ENCODE results near the gene VCL.

VCL gene

DNA sequence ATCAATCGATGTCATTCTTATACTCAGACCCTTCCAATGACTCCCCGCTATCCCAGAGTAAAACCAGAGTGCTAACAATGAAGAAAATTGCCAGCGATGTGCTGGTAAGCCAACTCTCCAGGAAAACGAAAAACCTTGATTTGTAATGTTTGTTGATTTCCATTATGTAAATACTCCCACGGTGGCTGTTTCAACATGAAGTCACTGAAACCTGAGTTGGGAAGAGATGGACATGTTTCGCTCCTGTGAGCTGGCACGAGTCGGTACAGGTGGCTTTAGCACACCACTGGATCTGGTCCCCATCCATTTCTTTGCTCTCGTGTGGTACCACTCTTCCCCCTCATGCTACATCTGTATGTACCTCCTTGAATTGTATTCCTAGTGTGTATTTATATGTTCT, 99.9 kb downstream of the VCL start:
- H3K27ac Mint-ChIP-seq (ENCODE audit: low read depth), result no peak overlapping the region
- DNase-seq (ENCODE audit: low spot score in 2 of 2) (no peak), ATAC-seq (replicated peaks; ENCODE audit: extremely low read depth, poor library complexity, severe bottlenecking) (no peak)
- no peaks in the 10 kb centered on the region for H3K4me1 Mint-ChIP-seq
- H3K4me3 Mint-ChIP-seq, result no peak overlapping the region
- H3K27me3 Mint-ChIP-seq, result no peaks in the 10 kb centered on the region
- H3K9me3 Mint-ChIP-seq, result no peaks in the 10 kb centered on the region
- H3K36me3 Mint-ChIP-seq (ENCODE audit: insufficient read depth), result peaks cover 56% of the 10 kb centered on the region

DNA sequence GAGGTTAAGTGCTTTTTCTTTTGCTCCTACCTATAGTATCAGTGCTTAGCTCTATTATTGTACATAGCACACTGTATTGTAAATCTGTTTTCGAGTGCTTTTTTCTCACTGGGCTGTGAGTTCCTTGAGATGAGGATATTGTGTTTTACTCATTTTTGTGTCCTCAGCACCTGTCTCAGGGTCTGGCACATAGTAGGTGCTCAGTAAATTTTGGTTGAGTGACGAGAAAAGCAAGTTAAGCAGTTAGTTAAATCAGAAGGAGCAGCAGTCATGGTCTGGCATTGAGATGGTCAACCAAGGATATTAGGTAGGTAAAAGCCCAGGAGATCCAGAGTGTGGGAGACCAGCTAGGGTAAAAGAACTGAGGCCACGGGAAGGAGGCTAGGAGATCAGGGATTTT, 101.5 kb downstream of the VCL start:
- DNase-seq (ENCODE audit: low spot score in 2 of 2), result no peak
- no peaks in the 10 kb centered on the region for H3K27me3 Mint-ChIP-seq
- no peak overlapping the region for H3K4me3 Mint-ChIP-seq
- H3K4me1 Mint-ChIP-seq, result no peaks in the 10 kb centered on the region
- H3K27ac Mint-ChIP-seq (ENCODE audit: low read depth), result peak overlapping the region; percentile 17
- no peak for ATAC-seq (replicated peaks; ENCODE audit: extremely low read depth, poor library complexity, severe bottlenecking)
- H3K9me3 Mint-ChIP-seq, result no peaks in the 10 kb centered on the region
- peaks cover 56% of the 10 kb centered on the region for H3K36me3 Mint-ChIP-seq (ENCODE audit: insufficient read depth)

DNA sequence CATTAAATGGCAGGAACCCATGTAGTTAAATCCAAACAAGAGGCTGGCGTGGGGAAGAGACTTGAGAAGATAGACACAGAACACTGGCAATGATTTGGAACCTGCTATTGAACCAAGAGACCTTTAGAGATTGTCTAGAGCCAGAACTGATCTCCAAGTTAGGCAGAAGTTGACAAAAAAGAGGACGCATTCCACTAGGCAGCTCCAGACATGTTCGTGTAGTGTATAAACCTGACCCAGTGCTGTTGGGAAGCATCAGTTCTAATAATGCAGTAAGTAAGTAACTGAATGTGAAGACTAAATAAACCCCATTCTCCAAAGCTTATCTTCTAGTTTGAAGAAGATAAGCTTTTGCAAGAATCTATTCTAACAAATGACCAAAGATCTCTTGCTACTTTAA, 101.9 kb downstream of the VCL start:
- no peak for DNase-seq (ENCODE audit: low spot score in 2 of 2)

DNA sequence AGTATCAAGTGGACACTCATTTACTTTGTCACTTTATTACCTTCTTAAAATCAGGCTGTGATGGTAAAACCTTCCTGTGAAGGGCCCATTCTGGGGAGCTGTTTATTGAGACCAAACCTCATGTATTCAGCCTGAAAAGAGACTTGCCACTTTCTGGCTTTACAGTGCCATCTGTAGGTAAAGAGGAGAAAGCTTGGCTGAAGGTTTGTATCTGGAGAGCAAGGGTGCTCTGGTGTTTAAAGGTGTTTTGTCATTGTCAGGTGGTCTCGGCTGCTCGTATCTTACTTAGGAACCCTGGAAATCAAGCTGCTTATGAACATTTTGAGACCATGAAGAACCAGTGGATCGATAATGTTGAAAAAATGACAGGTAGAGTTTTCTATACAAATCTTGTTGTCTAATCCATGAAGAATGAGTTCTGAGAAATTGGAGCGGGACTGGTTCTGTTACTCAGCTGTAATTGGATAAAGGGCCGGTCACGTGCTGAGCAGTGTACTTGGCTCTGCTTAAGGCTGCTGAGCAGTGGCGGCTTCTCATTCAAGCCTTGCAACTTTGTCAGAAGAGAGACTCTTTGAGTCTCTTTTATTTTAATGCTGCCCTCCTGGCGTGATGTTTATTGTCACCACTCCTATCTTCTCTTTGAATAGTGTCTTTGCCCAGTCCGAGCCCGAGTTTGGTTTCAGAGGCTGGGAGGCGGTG, 105.8 kb downstream of the VCL start:
- Mint-ChIP-seq H3K36me3 (ENCODE audit: insufficient read depth) (peaks cover 62% of the 10 kb centered on the region), H3K27ac (ENCODE audit: low read depth) (no peak overlapping the region)
- no peak for ATAC-seq (replicated peaks; ENCODE audit: extremely low read depth, poor library complexity, severe bottlenecking)

More for the DNA sequence above, 101.9 kb downstream of the VCL start:
- Mint-ChIP-seq H3K27ac (ENCODE audit: low read depth) (peak overlapping the region; percentile 17), H3K9me3 (no peaks in the 10 kb centered on the region), H3K36me3 (ENCODE audit: insufficient read depth) (peaks cover 56% of the 10 kb centered on the region), H3K4me3 (no peak overlapping the region), H3K4me1 (no peaks in the 10 kb centered on the region), H3K27me3 (no peaks in the 10 kb centered on the region)
- ATAC-seq (replicated peaks; ENCODE audit: extremely low read depth, poor library complexity, severe bottlenecking), result no peak

DNA sequence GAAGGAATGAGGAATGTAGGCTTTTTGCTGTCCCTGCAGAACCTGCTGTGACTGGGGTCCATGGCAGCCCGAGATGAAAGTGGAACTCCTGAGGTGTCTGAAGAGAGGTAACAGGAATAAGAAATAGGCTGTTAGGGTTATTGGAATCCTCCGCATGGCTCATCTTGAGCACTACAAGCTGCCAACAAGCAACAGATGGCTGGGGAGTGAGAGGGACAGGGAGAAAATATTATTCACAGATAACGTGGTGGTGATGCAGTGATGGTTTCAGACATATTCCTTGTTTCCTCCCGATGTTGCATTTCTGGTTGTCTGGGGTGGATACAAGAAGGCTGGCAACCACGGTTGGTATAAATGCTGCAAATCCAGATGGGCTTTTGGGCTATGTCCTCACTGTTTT, 106.6 kb downstream of the VCL start:
- DNase-seq (ENCODE audit: low spot score in 2 of 2) (no peak), ATAC-seq (replicated peaks; ENCODE audit: extremely low read depth, poor library complexity, severe bottlenecking) (no peak)
- Mint-ChIP-seq H3K27ac (ENCODE audit: low read depth) (no peak overlapping the region), H3K27me3 (no peaks in the 10 kb centered on the region), H3K4me3 (no peak overlapping the region), H3K4me1 (no peaks in the 10 kb centered on the region), H3K9me3 (no peaks in the 10 kb centered on the region), H3K36me3 (ENCODE audit: insufficient read depth) (peaks cover 65% of the 10 kb centered on the region)

More for the DNA sequence above, 105.8 kb downstream of the VCL start:
- H3K4me3 Mint-ChIP-seq, result no peak overlapping the region
- H3K4me1 Mint-ChIP-seq, result no peaks in the 10 kb centered on the region
- no peaks in the 10 kb centered on the region for H3K9me3 Mint-ChIP-seq
- no peak for DNase-seq (ENCODE audit: low spot score in 2 of 2)
- H3K27me3 Mint-ChIP-seq, result no peaks in the 10 kb centered on the region

DNA sequence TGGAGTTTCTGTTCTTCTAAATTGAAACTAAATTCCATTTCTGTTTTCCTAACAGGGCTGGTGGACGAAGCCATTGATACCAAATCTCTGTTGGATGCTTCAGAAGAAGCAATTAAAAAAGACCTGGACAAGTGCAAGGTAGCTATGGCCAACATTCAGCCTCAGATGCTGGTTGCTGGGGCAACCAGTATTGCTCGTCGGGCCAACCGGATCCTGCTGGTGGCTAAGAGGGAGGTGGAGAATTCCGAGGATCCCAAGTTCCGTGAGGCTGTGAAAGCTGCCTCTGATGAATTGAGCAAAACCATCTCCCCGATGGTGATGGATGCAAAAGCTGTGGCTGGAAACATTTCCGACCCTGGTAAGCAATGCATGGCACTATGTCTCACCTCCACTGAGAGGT, 107.1 kb downstream of the VCL start:
- Mint-ChIP-seq H3K36me3 (ENCODE audit: insufficient read depth) (peaks cover 69% of the 10 kb centered on the region), H3K4me3 (no peak overlapping the region), H3K4me1 (no peaks in the 10 kb centered on the region), H3K27me3 (no peaks in the 10 kb centered on the region), H3K9me3 (no peaks in the 10 kb centered on the region), H3K27ac (ENCODE audit: low read depth) (no peak overlapping the region)
- ATAC-seq (replicated peaks; ENCODE audit: extremely low read depth, poor library complexity, severe bottlenecking) (no peak), DNase-seq (ENCODE audit: low spot score in 2 of 2) (no peak)

DNA sequence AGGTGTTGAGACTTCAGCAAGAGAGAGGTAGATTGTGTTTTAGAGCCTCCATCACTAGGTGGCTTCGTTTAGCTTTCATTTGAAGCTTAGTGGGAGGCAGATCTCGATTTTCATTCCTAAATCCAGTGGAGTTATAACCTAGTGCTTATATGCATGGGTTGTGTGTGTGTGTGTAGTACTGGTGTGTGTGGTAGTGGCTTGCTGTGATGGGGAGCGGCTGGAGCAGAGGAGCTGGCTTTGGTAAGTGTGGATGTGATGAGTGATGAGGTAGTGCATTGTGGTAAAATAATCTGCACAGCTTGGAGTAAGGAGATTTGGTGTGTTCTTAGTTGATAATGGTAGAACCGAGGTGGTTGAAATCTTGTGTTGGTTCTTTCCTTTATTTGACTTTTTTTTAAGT, 109.5 kb downstream of the VCL start:
- Mint-ChIP-seq H3K4me1 (no peaks in the 10 kb centered on the region), H3K9me3 (no peaks in the 10 kb centered on the region), H3K27me3 (no peaks in the 10 kb centered on the region), H3K27ac (ENCODE audit: low read depth) (peak overlapping the region; percentile 1), H3K36me3 (ENCODE audit: insufficient read depth) (peaks cover 69% of the 10 kb centered on the region), H3K4me3 (no peak overlapping the region)
- DNase-seq (ENCODE audit: low spot score in 2 of 2) (no peak), ATAC-seq (replicated peaks; ENCODE audit: extremely low read depth, poor library complexity, severe bottlenecking) (no peak)

DNA sequence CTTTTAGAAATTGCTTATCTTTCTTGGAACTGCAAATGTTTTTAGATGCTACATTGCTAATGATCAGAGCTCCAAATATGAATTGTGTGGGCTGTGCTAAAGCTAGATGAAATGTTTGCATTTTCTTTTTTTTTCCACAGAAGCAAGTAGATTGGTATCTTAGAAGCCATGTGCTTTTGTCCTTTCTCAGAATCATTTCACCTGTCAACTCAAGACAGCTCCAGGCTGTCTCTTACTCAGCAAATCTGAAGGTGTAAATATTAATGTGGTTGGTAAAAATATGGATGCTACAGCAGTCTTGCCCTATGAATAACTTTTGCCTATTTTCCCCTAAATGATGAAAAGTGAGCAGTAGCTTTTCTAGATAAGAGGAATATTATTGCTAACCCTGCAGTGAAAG, 111.5 kb downstream of the VCL start:
- Mint-ChIP-seq H3K27ac (ENCODE audit: low read depth) (peak overlapping the region; percentile 23), H3K9me3 (no peaks in the 10 kb centered on the region), H3K4me1 (no peaks in the 10 kb centered on the region), H3K27me3 (no peaks in the 10 kb centered on the region), H3K36me3 (ENCODE audit: insufficient read depth) (peaks cover 69% of the 10 kb centered on the region), H3K4me3 (no peak overlapping the region)
- ATAC-seq (replicated peaks; ENCODE audit: extremely low read depth, poor library complexity, severe bottlenecking) (no peak), DNase-seq (ENCODE audit: low spot score in 2 of 2) (no peak)

DNA sequence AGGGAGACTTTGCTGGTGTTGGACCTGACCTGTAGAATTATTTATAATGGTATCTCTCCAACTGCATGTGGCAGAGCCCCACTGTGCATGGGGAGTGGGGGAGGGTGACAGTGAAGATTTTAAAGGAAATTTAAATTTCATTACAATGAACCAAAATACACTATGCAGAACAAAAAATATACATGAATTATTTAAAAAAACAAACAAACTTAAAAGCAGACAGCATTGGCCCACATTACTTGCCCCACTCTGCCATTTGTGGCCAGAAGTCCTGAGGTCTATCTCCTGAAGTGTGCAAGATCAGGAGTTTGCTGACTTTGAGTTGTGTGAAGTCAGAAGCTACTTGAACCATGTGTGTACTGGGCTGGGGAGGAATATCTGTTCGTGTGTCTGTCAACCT, 112.2 kb downstream of the VCL start:
- Mint-ChIP-seq H3K4me1 (no peaks in the 10 kb centered on the region), H3K4me3 (no peak overlapping the region), H3K27ac (ENCODE audit: low read depth) (peak overlapping the region; percentile 23), H3K27me3 (no peaks in the 10 kb centered on the region), H3K36me3 (ENCODE audit: insufficient read depth) (peaks cover 67% of the 10 kb centered on the region), H3K9me3 (no peaks in the 10 kb centered on the region)
- DNase-seq (ENCODE audit: low spot score in 2 of 2) (no peak), ATAC-seq (replicated peaks; ENCODE audit: extremely low read depth, poor library complexity, severe bottlenecking) (no peak)

DNA sequence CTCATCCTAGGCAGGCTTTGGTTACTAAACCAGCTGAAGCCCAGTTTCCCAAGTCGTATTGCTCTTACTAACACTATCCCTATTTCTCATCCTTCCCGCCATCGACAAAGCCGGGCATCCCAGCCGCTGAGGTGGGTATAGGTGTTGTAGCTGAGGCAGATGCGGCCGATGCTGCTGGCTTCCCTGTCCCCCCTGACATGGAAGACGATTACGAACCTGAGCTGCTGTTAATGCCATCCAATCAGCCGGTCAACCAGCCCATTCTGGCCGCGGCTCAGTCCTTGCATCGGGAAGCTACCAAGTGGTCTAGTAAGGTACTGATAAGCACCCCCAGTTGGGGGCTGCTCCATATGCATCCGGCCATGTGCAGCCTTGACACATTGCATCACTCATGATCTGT, 113.9 kb downstream of the VCL start:
- H3K36me3 Mint-ChIP-seq (ENCODE audit: insufficient read depth), result peaks cover 66% of the 10 kb centered on the region
- no peak overlapping the region for H3K4me3 Mint-ChIP-seq
- DNase-seq (ENCODE audit: low spot score in 2 of 2), result no peak
- H3K4me1 Mint-ChIP-seq, result peaks cover 9% of the 10 kb centered on the region
- no peaks in the 10 kb centered on the region for H3K27me3 Mint-ChIP-seq
- ATAC-seq (replicated peaks; ENCODE audit: extremely low read depth, poor library complexity, severe bottlenecking), result no peak
- H3K9me3 Mint-ChIP-seq, result no peaks in the 10 kb centered on the region
- H3K27ac Mint-ChIP-seq (ENCODE audit: low read depth), result peak overlapping the region; percentile 39

DNA sequence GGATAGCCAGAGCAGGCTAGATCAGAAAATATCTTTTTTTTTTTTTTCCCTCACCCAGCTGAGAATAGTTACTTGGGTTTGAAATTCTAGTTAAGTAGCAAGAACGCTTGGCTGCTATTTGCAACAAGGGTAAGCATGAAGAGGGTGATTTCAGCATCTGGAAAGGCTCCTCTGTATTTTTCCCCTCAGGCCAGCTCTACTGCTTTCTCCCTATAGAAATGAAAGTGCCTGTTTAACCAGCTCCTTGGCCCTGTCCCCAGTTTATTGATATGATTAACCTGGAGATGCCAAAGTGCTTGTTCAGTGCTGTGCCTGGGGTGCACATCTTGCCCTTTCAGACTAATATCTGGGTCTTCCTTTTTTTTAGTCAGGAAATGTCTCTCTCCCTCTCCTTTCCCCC, 115.6 kb downstream of the VCL start:
- peaks cover 67% of the 10 kb centered on the region for H3K36me3 Mint-ChIP-seq (ENCODE audit: insufficient read depth)
- H3K4me3 Mint-ChIP-seq, result no peak overlapping the region
- H3K9me3 Mint-ChIP-seq, result no peaks in the 10 kb centered on the region
- ATAC-seq (replicated peaks; ENCODE audit: extremely low read depth, poor library complexity, severe bottlenecking) (no peak), DNase-seq (ENCODE audit: low spot score in 2 of 2) (no peak)
- H3K27ac Mint-ChIP-seq (ENCODE audit: low read depth), result peak overlapping the region; percentile 4
- H3K27me3 Mint-ChIP-seq, result no peaks in the 10 kb centered on the region
- H3K4me1 Mint-ChIP-seq, result peaks cover 9% of the 10 kb centered on the region

DNA sequence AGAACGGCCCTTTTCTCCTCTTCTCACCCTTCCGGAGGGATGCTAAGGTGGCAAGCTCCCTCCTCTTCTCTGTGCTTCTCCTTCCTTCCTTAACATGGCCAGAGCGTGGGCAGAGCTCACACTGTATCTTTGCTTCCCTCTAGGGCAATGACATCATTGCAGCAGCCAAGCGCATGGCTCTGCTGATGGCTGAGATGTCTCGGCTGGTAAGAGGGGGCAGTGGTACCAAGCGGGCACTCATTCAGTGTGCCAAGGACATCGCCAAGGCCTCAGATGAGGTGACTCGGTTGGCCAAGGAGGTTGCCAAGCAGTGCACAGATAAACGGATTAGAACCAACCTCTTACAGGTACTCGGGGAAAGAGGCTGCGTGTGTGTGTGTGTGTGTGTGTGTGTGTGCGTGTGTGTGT, 116.1 kb downstream of the VCL start:
- no peak overlapping the region for H3K4me3 Mint-ChIP-seq
- H3K9me3 Mint-ChIP-seq, result no peaks in the 10 kb centered on the region
- peaks cover 12% of the 10 kb centered on the region for H3K4me1 Mint-ChIP-seq
- no peaks in the 10 kb centered on the region for H3K27me3 Mint-ChIP-seq
- ATAC-seq (replicated peaks; ENCODE audit: extremely low read depth, poor library complexity, severe bottlenecking), result no peak
- peak overlapping the region; percentile 4 for H3K27ac Mint-ChIP-seq (ENCODE audit: low read depth)
- peaks cover 68% of the 10 kb centered on the region for H3K36me3 Mint-ChIP-seq (ENCODE audit: insufficient read depth)
- no peak for DNase-seq (ENCODE audit: low spot score in 2 of 2)

DNA sequence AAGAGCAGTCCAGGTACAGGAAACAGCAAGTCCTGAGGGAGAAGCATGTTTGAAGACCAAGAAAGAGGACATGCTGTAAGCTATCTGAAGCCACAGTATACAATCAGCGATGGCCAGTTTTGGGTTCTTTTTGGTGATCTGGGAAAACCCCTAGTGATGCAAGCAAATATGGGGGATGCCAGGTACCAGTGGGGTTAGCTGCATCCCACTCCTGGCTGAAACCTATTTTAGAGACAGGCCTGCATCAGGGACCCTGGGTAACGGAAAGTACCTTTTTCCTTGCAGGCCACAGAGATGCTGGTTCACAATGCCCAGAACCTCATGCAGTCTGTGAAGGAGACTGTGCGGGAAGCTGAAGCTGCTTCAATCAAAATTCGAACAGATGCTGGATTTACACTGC, 119.8 kb downstream of the VCL start:
- no peak overlapping the region for H3K27ac Mint-ChIP-seq (ENCODE audit: low read depth)
- H3K36me3 Mint-ChIP-seq (ENCODE audit: insufficient read depth), result peaks cover 66% of the 10 kb centered on the region

More for the DNA sequence above, 119.8 kb downstream of the VCL start:
- Mint-ChIP-seq H3K4me1 (peaks cover 16% of the 10 kb centered on the region), H3K9me3 (no peaks in the 10 kb centered on the region), H3K27me3 (no peaks in the 10 kb centered on the region), H3K4me3 (no peak overlapping the region)
- DNase-seq (ENCODE audit: low spot score in 2 of 2) (no peak), ATAC-seq (replicated peaks; ENCODE audit: extremely low read depth, poor library complexity, severe bottlenecking) (no peak)
